ENCODE data around the gene CRTC3.

- TF ChIP-seq CTCF (IDR thresholded peaks at IDR 0.05; ENCODE audit: poor library complexity) (no peak), EZH2 (IDR thresholded peaks at IDR 0.05; ENCODE audit: borderline replicate concordance) (no peak)
These were observed 34.7 kb upstream of the CRTC3 start for GRCh38 chr15:90495067-90495466.
